Measurements from ENCODE around the gene CHN1.
A peak's percentile ranks its signal among the peaks of the same experiment; 100 is the strongest.

CHN1 gene

GRCh38 chr2:175005733-175006264 is 618 bp upstream of the CHN1 start:
- TF ChIP-seq CTCF (IDR thresholded peaks at IDR 0.05; ENCODE audit: borderline replicate concordance, insufficient read depth, low read depth, low read length): no peak
- peak overlapping the region; percentile 46 for H3K4me3 ChIP-seq (ENCODE audit: low read depth, low read length)

GRCh38 chr2:175004730-175004979 is 526 bp downstream of the CHN1 start:
- TF ChIP-seq CTCF (IDR thresholded peaks at IDR 0.05; ENCODE audit: borderline replicate concordance, insufficient read depth, low read depth, low read length): no peak
- H3K4me3 ChIP-seq (ENCODE audit: low read depth, low read length): peak overlapping the region; percentile 46

- H3K4me3 ChIP-seq (ENCODE audit: low read depth, low read length): no peak overlapping the region
- TF ChIP-seq CTCF (IDR thresholded peaks at IDR 0.05; ENCODE audit: borderline replicate concordance, insufficient read depth, low read depth, low read length): no peak
Observed at GRCh38 chr2:175003875-175004729, 1.1 kb downstream of the CHN1 start.

- no peak for TF ChIP-seq CTCF (IDR thresholded peaks at IDR 0.05; ENCODE audit: borderline replicate concordance, insufficient read depth, low read depth, low read length)
- no peak overlapping the region for H3K4me3 ChIP-seq (ENCODE audit: low read depth, low read length)
Observed at GRCh38 chr2:175002547-175003274, 2.5 kb downstream of the CHN1 start.

GRCh38 chr2:175001566-175001965 is 3.6 kb downstream of the CHN1 start:
- H3K4me3 ChIP-seq (ENCODE audit: low read depth, low read length): no peak overlapping the region
- TF ChIP-seq CTCF (IDR thresholded peaks at IDR 0.05; ENCODE audit: borderline replicate concordance, insufficient read depth, low read depth, low read length): no peak

GRCh38 chr2:174997110-174997509 is 8.1 kb downstream of the CHN1 start:
- TF ChIP-seq CTCF (IDR thresholded peaks at IDR 0.05; ENCODE audit: borderline replicate concordance, insufficient read depth, low read depth, low read length): no peak
- no peak overlapping the region for H3K4me3 ChIP-seq (ENCODE audit: low read depth, low read length)
